PC-3 (cell line): ENCODE data around the gene NRAS. TPM values are rescaled to one million over a fixed set of nuclear protein-coding genes. Genes with fewer than 3 reads are reported as not detected.

ENCODE experiments used
- ATAC-seq: fragments of 200-7000 bp; cut with Tn5 transposase; 2 replicates; pipeline ENCODE4 v1.9.1; 2020; ENCODE audit warnings: mild to moderate bottlenecking, moderate library complexity
- BruUV-seq: library from RNA; stranded (reverse); fragments of 400-500 nt; replicated peaks from 2 replicates; lab custom pipeline; 2021; lab: Mats Ljungman, UMichigan
- CTCF ChIA-PET: fragments of 300-600 bp; sonication (Branson Sonifier 250); formaldehyde crosslinking; loops from one replicate; lab custom pipeline; 2022; ENCODE audit warnings: antibody characterized with exemption; lab: Charles Lee
- POLR2A ChIA-PET: fragments of 300-600 bp; sonication (Branson Sonifier 250); formaldehyde crosslinking; loops from one replicate; lab custom pipeline; 2022; ENCODE audit warnings: antibody characterized with exemption; ENCODE audit not compliant: unreplicated experiment; lab: Charles Lee
- DNase-seq: peaks from one replicate; pipeline ENCODE4 v3.0.0-alpha.2; 2015
- H2AFZ ChIP-seq: fragments of 300-600 bp; sonication (generic); 2 replicates; pipeline ENCODE4 v1.6.0; 2016; ENCODE audit warnings: antibody characterized with exemption, low read length
- H3F3A ChIP-seq: fragments of 300-600 bp; sonication (generic); one replicate; pipeline ENCODE4 v1.6.0; 2017; ENCODE audit warnings: antibody characterized with exemption, low read length, control low read depth, mild to moderate bottlenecking; ENCODE audit not compliant: unreplicated experiment
- H3K27ac ChIP-seq: fragments of 300-600 bp; sonication (generic); 2 replicates; pipeline ENCODE4 v1.5.1; 2016; ENCODE audit warnings: mild to moderate bottlenecking, low read length
- H3K27me3 ChIP-seq: fragments of 300-600 bp; sonication (generic); 2 replicates; pipeline ENCODE4 v1.6.1; 2016; ENCODE audit warnings: low read length, mixed read lengths
- H3K36me3 ChIP-seq: fragments of 300-600 bp; sonication (generic); 2 replicates; pipeline ENCODE4 v1.6.1; 2016; ENCODE audit warnings: low read depth, mixed run types, low read length, mixed read lengths
- H3K4me1 ChIP-seq: fragments of 300-600 bp; sonication (generic); 2 replicates; pipeline ENCODE4 v1.5.1; 2016; ENCODE audit warnings: low read length; ENCODE audit not compliant: insufficient read depth
- H3K4me2 ChIP-seq: fragments of 300-600 bp; sonication (generic); 2 replicates; pipeline ENCODE4 v1.6.0; 2016; ENCODE audit warnings: low read length
- H3K4me3 ChIP-seq: fragments of 300-600 bp; sonication (generic); 2 replicates; pipeline ENCODE4 v1.5.1; 2016; ENCODE audit warnings: mild to moderate bottlenecking, low read length, mixed read lengths
- H3K79me2 ChIP-seq: fragments of 300-600 bp; sonication (generic); 2 replicates; pipeline ENCODE4 v1.6.1; 2017; ENCODE audit warnings: low read length, mixed read lengths
- H3K9ac ChIP-seq: fragments of 300-600 bp; sonication (generic); 2 replicates; pipeline ENCODE4 v1.6.0; 2016; ENCODE audit warnings: mild to moderate bottlenecking, low read length
- H3K9me2 ChIP-seq: fragments of 300-600 bp; sonication (generic); replicated peaks from 2 replicates; pipeline ENCODE4 v1.6.1; 2016; ENCODE audit warnings: mixed run types, low read length, mixed read lengths
- H3K9me3 ChIP-seq: fragments of 300-600 bp; sonication (generic); 2 replicates; pipeline ENCODE4 v1.6.1; 2016; ENCODE audit warnings: low read length, mixed read lengths
- H4K20me1 ChIP-seq: fragments of 300-600 bp; sonication (generic); 2 replicates; pipeline ENCODE4 v1.6.1; 2016; ENCODE audit warnings: low read length, mixed read lengths
- CTCF ChIP-seq: fragments of 300-600 bp; sonication (generic); conservative IDR thresholded peaks from 2 replicates; pipeline ENCODE4 v1.5.1; 2017; ENCODE audit warnings: antibody characterized with exemption, low read depth, mild to moderate bottlenecking, low read length
- EZH2 ChIP-seq: fragments of 300-600 bp; sonication (generic); IDR thresholded peaks from one replicate; pipeline ENCODE4 v1.6.1; 2017; ENCODE audit warnings: antibody characterized with exemption, mild to moderate bottlenecking, low read length; ENCODE audit not compliant: unreplicated experiment
- EZH2phosphoT487 ChIP-seq: fragments of 300-600 bp; sonication (generic); IDR thresholded peaks from 2 replicates; pipeline ENCODE4 v1.6.1; 2018; ENCODE audit warnings: mild to moderate bottlenecking, antibody characterized with exemption, low read length, borderline replicate concordance
- intact Hi-C: fragments of 100-400 bp; cut with micrococcal nuclease; formaldehyde crosslinking; loops from 2 replicates; pipeline ENCODE4 v1.9.0; 2023
- total RNA-seq: library from RNA; depleted of rRNA; stranded (reverse); fragments of >200 nt; gene quantifications from 2 replicates; pipeline ENCODE4 v1.2.3, GENCODE V29; 2014

The NRAS gene
- total RNA-seq, 1 experiment from 2014 or later, result 15.1 TPM

DNA sequence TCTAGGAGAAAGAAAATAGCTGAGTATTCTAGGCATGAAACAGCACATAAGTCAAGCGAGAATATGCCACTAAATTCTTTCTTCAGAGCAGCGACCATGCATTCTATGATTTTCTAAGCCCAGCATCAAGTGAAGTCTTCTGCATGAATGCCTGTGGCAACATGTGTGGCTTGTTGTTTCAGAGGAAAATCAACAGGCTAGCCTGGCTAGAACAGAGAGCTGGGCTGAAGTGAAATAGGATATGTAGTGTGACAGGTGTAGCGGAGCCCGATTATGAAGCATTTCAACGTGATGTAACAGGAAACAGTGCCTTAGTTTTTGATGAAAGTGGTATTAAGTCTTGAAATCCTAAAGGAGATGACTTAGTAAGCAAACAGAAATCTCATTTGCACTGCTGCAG, 34.2 kb upstream of the NRAS start:
- no peaks in the 10 kb centered on the region for H3K9me2 ChIP-seq
- ChIA-PET CTCF (interaction anchor here (0.6 kb wide), 1 partner anchor 100 kb away, joined by 4 read pairs; no protein-coding TSS in a partner anchor), POLR2A (no interaction called here)
- DNase-seq, result no peak
- H4K20me1 ChIP-seq, result peaks cover 89% of the 10 kb centered on the region
- no peaks in the 10 kb centered on the region for H3K9me3 ChIP-seq
- no peak overlapping the region for H3K4me3 ChIP-seq
- H3K9ac ChIP-seq, result no peak overlapping the region
- H3K27ac ChIP-seq, result no peak overlapping the region
- H3K4me2 ChIP-seq, result no peak overlapping the region
- no peak overlapping the region for H2AFZ ChIP-seq
- no peaks in the 10 kb centered on the region for H3F3A ChIP-seq
- peaks cover 13% of the 10 kb centered on the region for H3K4me1 ChIP-seq
- peaks cover 100% of the 10 kb centered on the region for H3K79me2 ChIP-seq
- H3K36me3 ChIP-seq, result peaks cover 52% of the 10 kb centered on the region
- no peaks in the 10 kb centered on the region for H3K27me3 ChIP-seq
- intact Hi-C loops, result no loop called here
- ATAC-seq, result no peak; the same call in 1 of the 2 replicates
- TF ChIP-seq EZH2 (no peak), CTCF (no peak), EZH2phosphoT487 (no peak)
- BruUV-seq, result no TSS peak

- Histone ChIP-seq H3K27me3 (no peaks in the 10 kb centered on the region), H3K4me1 (peaks cover 3% of the 10 kb centered on the region), H3K9me3 (no peaks in the 10 kb centered on the region), H3F3A (no peaks in the 10 kb centered on the region), H3K36me3 (peaks cover 52% of the 10 kb centered on the region), H3K27ac (no peak overlapping the region), H2AFZ (no peak overlapping the region), H3K79me2 (peaks cover 100% of the 10 kb centered on the region), H3K4me2 (no peak overlapping the region), H3K9me2 (no peaks in the 10 kb centered on the region), H3K9ac (no peak overlapping the region), H4K20me1 (peaks cover 85% of the 10 kb centered on the region), H3K4me3 (no peak overlapping the region)
- POLR2A ChIA-PET, result no interaction called here
- DNase-seq (no peak), ATAC-seq (no peak)
- TF ChIP-seq EZH2, result no peak
- no peak for TF ChIP-seq EZH2phosphoT487
- TF ChIP-seq CTCF, result no peak
- CTCF ChIA-PET, result no interaction called here
- intact Hi-C loops, result no loop called here
- BruUV-seq, result no TSS peak
Observed at GRCh38 chr1:114749835-114750234, 33.3 kb upstream of the NRAS start.

DNA sequence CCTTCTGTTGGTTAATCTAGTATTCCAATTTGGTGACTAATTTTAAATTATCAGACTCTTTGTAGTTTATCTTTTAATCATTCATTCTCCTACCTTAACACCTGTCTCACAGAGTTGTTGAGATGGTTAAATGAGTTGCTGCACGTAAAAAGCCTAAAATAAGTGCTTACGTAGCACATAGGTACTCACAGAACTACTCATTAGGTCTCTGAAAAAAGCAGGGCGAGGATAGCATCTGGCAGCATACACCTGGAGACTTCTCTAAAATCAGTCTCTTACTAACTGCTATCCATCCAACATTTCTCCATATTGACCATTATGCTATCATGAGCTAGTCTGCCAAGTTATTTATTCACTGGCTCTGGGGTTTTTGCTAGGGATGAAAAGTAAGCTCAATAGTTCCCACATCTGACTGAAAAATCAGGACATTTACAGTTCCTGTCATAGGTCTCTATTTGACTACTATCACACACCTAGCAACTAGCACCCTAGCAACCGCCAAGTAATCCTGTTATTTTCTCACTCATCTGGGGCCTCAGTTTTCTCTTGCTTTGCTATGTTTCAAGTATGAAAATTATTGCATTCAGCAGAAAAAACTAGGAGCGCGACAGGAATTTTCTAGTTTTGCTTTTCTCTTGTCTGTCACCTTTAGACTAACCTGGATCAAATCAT, 30.0 kb upstream of the NRAS start:
- Histone ChIP-seq H3K27ac (no peak overlapping the region), H3F3A (no peaks in the 10 kb centered on the region), H3K27me3 (no peaks in the 10 kb centered on the region), H3K9ac (no peak overlapping the region), H3K4me3 (no peak overlapping the region), H3K4me1 (no peaks in the 10 kb centered on the region), H2AFZ (no peak overlapping the region), H3K9me2 (no peaks in the 10 kb centered on the region), H3K79me2 (peaks cover 100% of the 10 kb centered on the region), H3K9me3 (no peaks in the 10 kb centered on the region), H4K20me1 (peaks cover 77% of the 10 kb centered on the region), H3K36me3 (peaks cover 72% of the 10 kb centered on the region), H3K4me2 (no peak overlapping the region)
- intact Hi-C loops, result no loop called here
- BruUV-seq, result no TSS peak
- no peak for TF ChIP-seq CTCF
- TF ChIP-seq EZH2, result no peak
- no peak for ATAC-seq
- DNase-seq, result no peak
- ChIA-PET POLR2A (no interaction called here), CTCF (no interaction called here)
